Measurements from ENCODE around the gene LYRM2.

The LYRM2 gene

DNA sequence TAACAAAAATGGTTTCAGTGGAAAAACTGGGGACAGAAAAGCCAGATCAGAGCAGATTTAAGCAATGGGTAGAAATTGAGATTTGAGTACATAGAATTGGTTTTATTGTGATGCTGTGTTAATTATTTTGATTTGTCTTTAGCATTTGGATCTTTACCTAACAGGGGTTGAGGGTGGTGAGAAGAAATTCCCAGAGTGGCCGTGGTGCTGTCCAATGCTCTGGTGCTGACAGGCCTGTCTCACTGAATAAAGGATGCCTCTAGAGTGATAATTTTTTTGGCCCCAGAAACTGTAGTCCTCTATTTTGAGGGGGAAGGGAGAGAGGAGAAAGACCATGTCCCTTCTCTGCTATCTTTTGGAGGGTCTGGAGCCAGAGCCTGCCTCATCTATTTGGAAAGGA is 79.1 kb downstream of the LYRM2 start:
- TF ChIP-seq ZFX (IDR thresholded peaks at IDR 0.05): no peak
- no peak overlapping the region for H3K27ac ChIP-seq

DNA sequence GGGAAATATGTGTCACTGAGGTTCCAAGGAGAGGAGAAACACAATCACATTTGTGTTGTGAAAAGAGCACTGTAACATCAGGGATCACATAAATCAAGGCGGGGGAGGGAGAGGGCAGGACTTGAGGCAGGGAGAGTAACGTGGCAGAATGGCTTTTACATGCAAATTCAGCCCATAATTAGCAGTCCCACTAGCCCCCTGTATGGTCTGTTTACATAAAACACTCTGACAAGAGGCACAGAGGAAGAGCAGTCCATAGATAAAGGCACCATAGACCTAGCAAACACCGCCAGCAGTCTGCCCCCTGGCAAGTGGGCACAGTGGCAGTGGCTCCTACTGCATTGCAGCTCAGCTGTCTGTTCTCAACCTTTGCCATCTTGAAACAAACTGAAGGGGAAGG is 82.7 kb downstream of the LYRM2 start:
- H3K27ac ChIP-seq: no peak overlapping the region
- TF ChIP-seq, protein P1, sequence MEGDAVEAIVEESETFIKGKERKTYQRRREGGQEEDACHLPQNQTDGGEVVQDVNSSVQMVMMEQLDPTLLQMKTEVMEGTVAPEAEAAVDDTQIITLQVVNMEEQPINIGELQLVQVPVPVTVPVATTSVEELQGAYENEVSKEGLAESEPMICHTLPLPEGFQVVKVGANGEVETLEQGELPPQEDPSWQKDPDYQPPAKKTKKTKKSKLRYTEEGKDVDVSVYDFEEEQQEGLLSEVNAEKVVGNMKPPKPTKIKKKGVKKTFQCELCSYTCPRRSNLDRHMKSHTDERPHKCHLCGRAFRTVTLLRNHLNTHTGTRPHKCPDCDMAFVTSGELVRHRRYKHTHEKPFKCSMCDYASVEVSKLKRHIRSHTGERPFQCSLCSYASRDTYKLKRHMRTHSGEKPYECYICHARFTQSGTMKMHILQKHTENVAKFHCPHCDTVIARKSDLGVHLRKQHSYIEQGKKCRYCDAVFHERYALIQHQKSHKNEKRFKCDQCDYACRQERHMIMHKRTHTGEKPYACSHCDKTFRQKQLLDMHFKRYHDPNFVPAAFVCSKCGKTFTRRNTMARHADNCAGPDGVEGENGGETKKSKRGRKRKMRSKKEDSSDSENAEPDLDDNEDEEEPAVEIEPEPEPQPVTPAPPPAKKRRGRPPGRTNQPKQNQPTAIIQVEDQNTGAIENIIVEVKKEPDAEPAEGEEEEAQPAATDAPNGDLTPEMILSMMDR (conservative IDR thresholded peaks at IDR 0.05): no peak
- TF ChIP-seq ZFX (IDR thresholded peaks at IDR 0.05): no peak

DNA sequence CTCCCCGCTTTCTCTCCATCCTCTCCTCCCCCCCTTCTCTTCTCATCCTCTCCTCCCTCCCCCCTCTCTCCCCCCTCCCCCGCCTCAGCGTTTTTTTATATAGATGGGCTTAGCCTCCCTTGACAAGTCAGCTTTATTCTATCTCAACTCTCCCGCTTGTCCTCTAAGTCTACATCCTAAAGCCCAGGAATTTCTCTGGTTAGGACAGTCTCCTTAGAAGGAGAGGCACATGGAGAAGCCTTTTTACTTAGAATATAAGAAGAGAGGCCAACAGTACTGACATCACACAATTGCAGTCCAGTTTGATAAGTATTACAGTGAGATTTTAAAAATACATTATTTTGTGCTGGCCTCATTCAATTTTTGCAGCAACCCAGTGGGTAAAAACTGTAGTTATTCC is 83.5 kb downstream of the LYRM2 start:
- TF ChIP-seq, protein P1 (conservative IDR thresholded peaks at IDR 0.05): no peak
- TF ChIP-seq ZFX (IDR thresholded peaks at IDR 0.05): no peak
- no peak overlapping the region for H3K27ac ChIP-seq

DNA sequence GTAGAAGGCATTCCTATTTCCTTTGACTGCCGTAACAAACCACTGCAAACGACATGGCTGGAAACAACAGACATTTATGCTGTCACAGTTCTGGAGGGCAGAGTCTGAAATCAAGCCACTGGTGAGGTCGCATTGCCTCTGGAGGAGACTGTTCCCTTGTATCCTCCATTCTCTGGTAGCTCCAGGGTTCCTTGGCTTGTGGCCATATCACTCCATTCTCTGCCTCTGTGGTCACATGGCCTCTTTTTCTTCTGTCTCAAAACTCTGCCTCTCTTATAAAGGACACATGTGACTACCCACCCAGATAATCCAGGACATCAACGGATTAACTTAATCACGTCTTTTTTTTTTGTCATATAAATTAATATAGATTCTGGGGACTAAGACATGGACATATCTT is 84.4 kb downstream of the LYRM2 start:
- no peak overlapping the region for H3K27ac ChIP-seq
- TF ChIP-seq, protein P1 (conservative IDR thresholded peaks at IDR 0.05): no peak
- TF ChIP-seq ZFX (IDR thresholded peaks at IDR 0.05): no peak

DNA sequence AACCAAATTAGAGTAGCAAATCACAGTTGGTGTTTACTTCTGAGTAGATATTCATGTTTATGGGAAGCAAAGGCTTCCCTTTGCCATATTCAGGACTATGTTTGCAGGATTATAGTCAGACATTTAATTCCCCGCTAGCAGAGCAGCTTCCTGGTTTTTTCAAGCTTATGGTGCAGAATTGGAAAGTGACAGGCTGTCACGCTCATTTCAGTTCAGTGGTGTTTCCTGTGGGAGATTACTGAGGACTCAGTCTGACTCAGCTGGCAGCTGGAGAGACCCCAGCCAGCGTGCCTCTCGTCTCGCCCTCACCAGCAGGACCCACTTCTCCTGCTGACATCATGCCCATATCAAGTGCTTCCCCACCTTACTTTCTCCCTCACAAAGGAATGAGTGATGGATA is 85.1 kb downstream of the LYRM2 start:
- H3K27ac ChIP-seq: no peak overlapping the region
- TF ChIP-seq, protein P1 (conservative IDR thresholded peaks at IDR 0.05): no peak
- no peak for TF ChIP-seq ZFX (IDR thresholded peaks at IDR 0.05)

DNA sequence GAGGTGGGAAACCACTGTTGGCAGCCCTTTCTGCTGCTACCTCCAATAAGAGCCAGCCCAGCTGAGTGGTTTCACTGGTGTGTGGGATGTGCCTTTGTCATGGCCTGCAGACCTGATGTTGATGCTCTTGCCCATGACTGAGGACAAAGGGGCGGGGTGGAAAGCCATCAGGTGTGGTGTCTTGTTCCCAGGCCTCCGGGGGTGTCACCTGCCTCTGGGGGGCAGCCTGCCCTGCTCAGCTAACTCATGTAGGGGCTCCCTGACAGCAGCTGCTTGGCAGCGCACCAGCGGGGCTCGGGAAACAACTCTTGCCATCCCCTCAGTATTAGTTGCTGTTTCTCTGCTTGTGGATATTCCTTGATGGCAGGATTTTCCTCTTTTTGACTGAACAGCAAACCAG is 91.3 kb downstream of the LYRM2 start:
- no peak for TF ChIP-seq ZFX (IDR thresholded peaks at IDR 0.05)
- TF ChIP-seq, protein P1 (conservative IDR thresholded peaks at IDR 0.05): no peak
- H3K27ac ChIP-seq: no peak overlapping the region

DNA sequence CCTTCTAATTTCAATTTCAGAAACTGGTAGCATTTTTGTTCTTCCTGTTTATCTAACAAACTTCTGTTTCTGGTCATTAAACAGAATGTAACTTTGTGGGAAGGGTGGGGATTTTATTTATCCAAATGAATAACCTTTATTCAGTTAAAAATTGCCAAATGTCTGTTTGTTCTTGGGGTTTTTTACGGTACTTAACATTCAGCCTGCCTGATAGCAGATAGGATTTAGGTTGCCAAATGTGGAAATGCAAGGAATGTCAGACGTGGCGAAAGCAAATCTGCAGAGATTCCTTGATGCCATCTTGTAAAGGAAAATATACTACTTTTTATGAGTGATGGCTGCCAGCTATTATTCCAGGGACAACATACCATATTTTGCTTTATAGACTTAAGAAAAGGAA is 95.7 kb downstream of the LYRM2 start:
- H3K27ac ChIP-seq: no peak overlapping the region
- TF ChIP-seq, protein P1 (conservative IDR thresholded peaks at IDR 0.05): no peak
- TF ChIP-seq ZFX (IDR thresholded peaks at IDR 0.05): no peak

DNA sequence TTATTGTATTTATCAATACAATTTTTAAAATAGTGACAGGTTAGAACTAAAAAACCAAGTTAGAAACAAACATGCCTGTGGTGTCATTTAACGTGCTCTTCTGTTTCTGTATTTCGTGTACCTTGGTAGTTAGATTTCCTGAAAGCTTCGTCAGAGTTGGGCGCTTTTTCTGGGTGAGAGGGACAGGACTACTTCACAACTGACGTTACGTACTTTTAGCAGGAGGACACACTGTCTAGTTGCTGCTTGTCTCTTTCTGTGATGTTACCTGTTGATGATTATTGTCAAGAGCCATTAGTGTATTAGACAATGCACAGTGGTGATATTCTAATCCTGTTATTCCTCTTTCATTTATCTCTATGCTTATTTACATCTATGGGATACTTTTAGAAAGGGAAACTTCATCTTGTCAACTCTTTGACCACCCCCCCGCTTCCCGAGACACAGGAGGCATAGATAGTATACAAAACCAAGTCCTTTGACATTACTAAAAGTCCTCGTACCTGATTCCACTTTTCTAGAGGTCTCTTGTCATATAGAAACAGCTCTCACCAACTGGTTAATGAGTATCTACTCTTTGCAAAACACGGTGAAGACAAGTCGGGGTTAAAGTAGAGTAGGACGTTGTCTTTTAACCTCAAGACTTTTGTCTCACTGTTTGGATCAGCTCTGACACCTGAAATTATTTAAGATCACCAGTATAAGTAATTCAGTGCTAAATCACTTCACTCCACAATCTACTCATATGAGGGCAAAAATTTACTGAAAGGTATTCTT is 96.3 kb downstream of the LYRM2 start:
- H3K27ac ChIP-seq: no peak overlapping the region
- no peak for TF ChIP-seq ZFX (IDR thresholded peaks at IDR 0.05)
- TF ChIP-seq, protein P1 (conservative IDR thresholded peaks at IDR 0.05): no peak

Data from C4-2B (cell line).